ENCODE results near the gene MGAT4B. TPM values are rescaled to one million over a fixed set of nuclear protein-coding genes. Genes with fewer than 3 reads are reported as not detected.

Gene MGAT4B
- total RNA-seq, 4 donors from 2014 or later = 86.3 to 113 (median 101) TPM

DNA sequence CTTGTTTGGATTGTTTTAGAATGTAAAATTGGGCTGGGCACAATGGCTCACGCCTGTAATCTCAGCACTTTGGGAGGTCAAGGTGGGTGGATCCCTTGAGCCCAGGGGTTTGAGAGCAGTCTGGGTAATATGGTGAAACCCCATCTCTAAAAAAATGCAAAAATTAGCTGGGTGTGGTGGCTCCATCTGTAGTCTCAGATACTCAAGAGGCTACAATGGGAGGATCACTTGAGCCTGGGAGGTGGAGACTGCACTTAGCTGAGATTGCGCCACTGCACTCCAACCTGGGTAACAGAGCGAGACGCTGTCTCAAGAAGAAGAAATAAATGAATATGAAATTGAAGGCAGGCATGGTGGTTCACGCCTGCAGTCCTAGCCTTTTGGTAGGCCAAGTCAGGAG lies 52.7 kb downstream of the MGAT4B start:
- no peak overlapping the region for H3K4me3 ChIP-seq (ENCODE audit: low read depth, poor library complexity, severe bottlenecking)
- peak in 1 of 2 donors; percentile 17 for DNase-seq (ENCODE audit: low spot score in 2 of 2)
- intact Hi-C loops (cut with DNase I; ENCODE audit: low total_unique reads) = no loop called here
- TF ChIP-seq CTCF (IDR thresholded peaks at IDR 0.05) (no peak), POLR2A (IDR thresholded peaks at IDR 0.05) (no peak)
- 88 to 90% methylated on average over 5 of the region's 5 CpGs for WGBS, 2 donors

DNA sequence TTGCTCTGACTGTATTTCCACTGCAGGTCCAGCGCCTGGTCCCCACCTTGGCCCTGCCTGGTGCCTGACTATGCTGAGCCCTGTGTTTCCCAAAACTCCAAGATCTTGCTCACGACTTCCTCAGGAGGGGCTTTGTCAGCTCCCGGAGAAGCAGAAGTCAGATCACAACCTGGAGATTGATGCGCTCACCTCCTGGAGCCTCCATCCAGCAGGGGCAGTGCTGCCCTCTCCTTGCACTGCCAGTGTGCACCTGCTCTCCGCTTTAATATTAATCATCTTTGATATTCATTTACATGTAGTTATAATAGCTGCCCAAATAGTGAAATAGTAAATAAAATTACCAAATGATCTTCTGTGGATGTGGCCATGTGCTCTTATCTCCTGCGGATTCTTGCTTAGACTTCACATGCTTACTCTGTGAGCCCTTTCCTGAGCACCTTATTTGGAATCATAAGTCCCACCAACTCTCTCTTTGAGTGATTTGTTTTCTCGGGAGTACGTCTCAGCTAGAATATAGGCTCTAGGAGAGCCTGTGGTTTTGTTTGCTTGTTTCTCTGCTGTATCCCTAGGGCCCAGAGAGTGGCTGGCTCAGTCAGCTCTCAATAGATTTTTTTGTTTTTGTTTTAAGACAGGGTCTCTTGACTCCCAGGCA lies 56.7 kb downstream of the MGAT4B start:
- H3K4me3 ChIP-seq (ENCODE audit: low read depth, poor library complexity, severe bottlenecking) = no peak overlapping the region
- DNase-seq (ENCODE audit: low spot score in 2 of 2) = no peak
- TF ChIP-seq POLR2A (IDR thresholded peaks at IDR 0.05) (no peak), CTCF (IDR thresholded peaks at IDR 0.05) (no peak)
- 81 to 91% methylated on average over 8 of the region's 8 CpGs for WGBS, 2 donors
- intact Hi-C loops (cut with DNase I; ENCODE audit: low total_unique reads) = no loop called here

- 90 to 91% methylated on average over 3 of the region's 3 CpGs for WGBS, 2 donors
- H3K4me3 ChIP-seq (ENCODE audit: low read depth, poor library complexity, severe bottlenecking) = no peak overlapping the region
- TF ChIP-seq CTCF (IDR thresholded peaks at IDR 0.05) = no peak
- TF ChIP-seq POLR2A (IDR thresholded peaks at IDR 0.05) = no peak
- intact Hi-C loops (cut with DNase I; ENCODE audit: low total_unique reads) = no loop called here
- DNase-seq (ENCODE audit: low spot score in 2 of 2) = no peak
Observed at GRCh38 chr5:179747811-179748210, 58.9 kb downstream of the MGAT4B start.

MicroRNAs within 50 kb of the gene (microRNA counts, 767-probe panel; counts per million panel counts)
- microRNA hsa-miR-1229 = 0 to 358 counts per million in 2 donors

Small RNA genes lying within 50 kb of the gene (microRNA-seq; reads per million reads assigned to microRNA genes)
- 0.57 to 1.4 reads per million in 2 donors for gene MIR1229 (ENCODE audit: borderline number of aligned reads in 1 of 2, borderline replicate concordance in 2 of 2)

Other genes with a start within 250 kb of the MGAT4B start
- 100 to 1,000 TPM; 182 to 474 (median 317) TPM for gene HNRNPH1, start 183.2 kb downstream of the MGAT4B start, total RNA-seq
- not detected for gene CBY3, start 125.8 kb downstream of the MGAT4B start, total RNA-seq
- 100 to 1,000 TPM; 183 to 307 (median 253) TPM for gene CANX, start 107.9 kb downstream of the MGAT4B start, total RNA-seq
- gene MAML1, start 74.0 kb downstream of the MGAT4B start, total RNA-seq = 10 to 100 TPM; 25.5 to 46.8 (median 31.5) TPM
- 10 to 100 TPM in 2 of 4 donors, 1 to 10 TPM in 2; 3.5 to 14.8 (median 9.6) TPM for gene LTC4S, start 12.9 kb downstream of the MGAT4B start, total RNA-seq
- 100 to 1,000 TPM; 263 to 508 (median 298) TPM for gene SQSTM1, start 14.0 kb upstream of the MGAT4B start, total RNA-seq
- 10 to 100 TPM; 13.7 to 44.9 (median 26.5) TPM for gene MRNIP, start 52.0 kb upstream of the MGAT4B start, total RNA-seq
- 100 to 1,000 TPM in 2 of 4 donors, 10 to 100 TPM in 2; 71.4 to 125 (median 100) TPM for gene TBC1D9B, start 101.0 kb upstream of the MGAT4B start, total RNA-seq